ENCODE measurements around the gene ZNF266. TPM values are rescaled to one million over a fixed set of nuclear protein-coding genes. Genes with fewer than 3 reads are reported as not detected.
A peak's percentile ranks its signal among the peaks of the same experiment; 100 is the strongest.

Gene ZNF266
- 1 to 10 TPM; 6.3 to 7.8 (median 7.0) TPM for total RNA-seq (2021; fragmentation: NEBNext Ultra II Directional; extraction: Animal tissue kit (Norgen Biotek cat#: 25700))
- long read RNA-seq, partial matches to known transcripts, result 0 of 3 reads
- long read RNA-seq, other reads (novel, unspliced or antisense), result 3 of 3 reads

GRCh38 chr19:9435279-9436268 is at the start of gene ZNF266:
ZNF266 (minus strand) TSS chr19:9435573; CDS start chr19:9420089, 15,484 bp downstream.
- peak; percentile 80 for TF ChIP-seq CTCF (IDR thresholded peaks at IDR 0.05)
- H3K27me3 Mint-ChIP-seq (ENCODE audit: insufficient read depth), result no peaks in the 10 kb centered on the region
- peaks cover 20% of the 10 kb centered on the region for H3K4me1 Mint-ChIP-seq (ENCODE audit: low read depth)
- H3K4me3 Mint-ChIP-seq, result peak within 1 kb of the TSS; percentile 97
- DNase-seq, result peak; percentile 88
- peak within 1 kb of the TSS; percentile 94 for H3K27ac Mint-ChIP-seq
- H3K9me3 Mint-ChIP-seq, result peaks cover 11% of the 10 kb centered on the region
- peaks cover 40% of the 10 kb centered on the region for H3K36me3 Mint-ChIP-seq (ENCODE audit: low read depth)

- Mint-ChIP-seq H3K27me3 (ENCODE audit: insufficient read depth) (no peaks in the 10 kb centered on the region), H3K9me3 (peaks cover 68% of the 10 kb centered on the region), H3K36me3 (ENCODE audit: low read depth) (peaks cover 7% of the 10 kb centered on the region), H3K4me1 (ENCODE audit: low read depth) (no peaks in the 10 kb centered on the region), H3K4me3 (no peak overlapping the region), H3K27ac (no peak overlapping the region)
- TF ChIP-seq CTCF (IDR thresholded peaks at IDR 0.05), result no peak
- no peak for DNase-seq
These were observed 49.8 kb upstream of the ZNF266 start for GRCh38 chr19:9485140-9485539.

- Mint-ChIP-seq H3K4me1 (ENCODE audit: low read depth) (no peaks in the 10 kb centered on the region), H3K27ac (no peak overlapping the region), H3K4me3 (no peak overlapping the region), H3K36me3 (ENCODE audit: low read depth) (0 out of 2 replicates have a peak, but pooled peaks cover 4% of the 10 kb centered on the region), H3K9me3 (peaks cover 61% of the 10 kb centered on the region), H3K27me3 (ENCODE audit: insufficient read depth) (no peaks in the 10 kb centered on the region; the same call in 1 of the 2 replicates)
- no peak for TF ChIP-seq CTCF (IDR thresholded peaks at IDR 0.05)
- DNase-seq, result no peak
These were observed 39.6 kb upstream of the ZNF266 start for GRCh38 chr19:9474975-9475374.

GRCh38 chr19:9467161-9467560 is 31.8 kb upstream of the ZNF266 start:
- H3K36me3 Mint-ChIP-seq (ENCODE audit: low read depth), result peaks cover 11% of the 10 kb centered on the region
- H3K27ac Mint-ChIP-seq, result no peak overlapping the region
- H3K4me3 Mint-ChIP-seq, result no peak overlapping the region
- H3K4me1 Mint-ChIP-seq (ENCODE audit: low read depth), result no peaks in the 10 kb centered on the region
- DNase-seq, result no peak
- peaks cover 89% of the 10 kb centered on the region for H3K9me3 Mint-ChIP-seq
- peaks cover 1% of the 10 kb centered on the region; the same call in 1 of the 2 replicates for H3K27me3 Mint-ChIP-seq (ENCODE audit: insufficient read depth)
- no peak for TF ChIP-seq CTCF (IDR thresholded peaks at IDR 0.05)

- H3K4me3 Mint-ChIP-seq, result no peak overlapping the region
- H3K27ac Mint-ChIP-seq, result no peak overlapping the region
- peaks cover 76% of the 10 kb centered on the region for H3K9me3 Mint-ChIP-seq
- no peak for DNase-seq
- H3K27me3 Mint-ChIP-seq (ENCODE audit: insufficient read depth), result peaks cover 1% of the 10 kb centered on the region; the same call in 1 of the 2 replicates
- H3K36me3 Mint-ChIP-seq (ENCODE audit: low read depth), result peaks cover 24% of the 10 kb centered on the region
- H3K4me1 Mint-ChIP-seq (ENCODE audit: low read depth), result no peaks in the 10 kb centered on the region
- TF ChIP-seq CTCF (IDR thresholded peaks at IDR 0.05), result no peak
These were observed 26.6 kb upstream of the ZNF266 start for GRCh38 chr19:9461938-9462337.

All from HFFc6 (cell line).